ENCODE results near the gene C1QBP. TPM values are rescaled to one million over a fixed set of nuclear protein-coding genes. Genes with fewer than 3 reads are reported as not detected.

C1QBP gene
- total and polyA plus RNA-seq, 2 donors from 2014 or later, result 91.5 to 181 TPM

GRCh38 chr17:5429191-5429887 lies 9.6 kb downstream of the C1QBP start:
- TF ChIP-seq CTCF (IDR thresholded peaks at IDR 0.05; ENCODE audit: borderline replicate concordance, extremely low read depth, insufficient read depth), result no peak

GRCh38 chr17:5425826-5426225 lies 13.1 kb downstream of the C1QBP start:
- no peaks in the 10 kb centered on the region for H3K27me3 ChIP-seq (ENCODE audit: control insufficient read depth, insufficient read depth, low read length)
- peaks cover 13 to 49% (median 30%) of the 10 kb centered on the region in 3 donors for H3K36me3 ChIP-seq (ENCODE audit: control insufficient read depth in 2 of 3, insufficient read depth in 3 of 3, low read length in 3 of 3)
- H3K9me3 ChIP-seq (ENCODE audit: control insufficient read depth in 2 of 3, insufficient read depth in 1 of 3, low read length in 3 of 3), result no peaks in the 10 kb centered on the region
- no peak overlapping the region for H3K27ac ChIP-seq (ENCODE audit: low read depth in 2 of 2, low read length in 2 of 2)
- no peak for TF ChIP-seq CTCF (IDR thresholded peaks at IDR 0.05; ENCODE audit: borderline replicate concordance, extremely low read depth, insufficient read depth)
- H3K4me3 ChIP-seq (ENCODE audit: low read length in 3 of 3), result no peak overlapping the region
- H3K4me1 ChIP-seq (ENCODE audit: control insufficient read depth in 2 of 3, insufficient read depth in 2 of 3, low read depth in 1 of 3, low read length in 3 of 3), result peaks cover 2 to 4% (median 2%) of the 10 kb centered on the region in 3 donors
- DNase-seq, result no peak
- FAIRE-seq, result no peak
- no peak overlapping the region for H3K9ac ChIP-seq (ENCODE audit: low read length in 3 of 3)
- intact Hi-C loops (cut with DNase I), result no loop called here

More at GRCh38 chr17:5429191-5429887, 9.6 kb downstream of the C1QBP start:
- H3K9me3 ChIP-seq (ENCODE audit: control insufficient read depth in 2 of 3, insufficient read depth in 1 of 3, low read length in 3 of 3), result no peaks in the 10 kb centered on the region
- no peak overlapping the region for H3K4me3 ChIP-seq (ENCODE audit: low read length in 3 of 3)
- no peak for DNase-seq
- intact Hi-C loops (cut with DNase I), result no loop called here
- no peak overlapping the region for H3K27ac ChIP-seq (ENCODE audit: low read depth in 2 of 2, low read length in 2 of 2)
- no peaks in the 10 kb centered on the region for H3K4me1 ChIP-seq (ENCODE audit: control insufficient read depth in 2 of 3, insufficient read depth in 2 of 3, low read depth in 1 of 3, low read length in 3 of 3)
- H3K9ac ChIP-seq (ENCODE audit: low read length in 3 of 3), result no peak overlapping the region
- no peaks in the 10 kb centered on the region for H3K27me3 ChIP-seq (ENCODE audit: control insufficient read depth, insufficient read depth, low read length)
- H3K36me3 ChIP-seq (ENCODE audit: control insufficient read depth in 2 of 3, insufficient read depth in 3 of 3, low read length in 3 of 3), result peaks cover 16 to 54% (median 49%) of the 10 kb centered on the region in 3 donors
- no peak for FAIRE-seq

GRCh38 chr17:5424909-5425308 lies 14.0 kb downstream of the C1QBP start:
- Histone ChIP-seq H3K27me3 (ENCODE audit: control insufficient read depth, insufficient read depth, low read length) (no peaks in the 10 kb centered on the region), H3K9ac (ENCODE audit: low read length in 3 of 3) (no peak overlapping the region), H3K4me3 (ENCODE audit: low read length in 3 of 3) (no peak overlapping the region), H3K27ac (ENCODE audit: low read depth in 2 of 2, low read length in 2 of 2) (no peak overlapping the region), H3K9me3 (ENCODE audit: control insufficient read depth in 2 of 3, insufficient read depth in 1 of 3, low read length in 3 of 3) (no peaks in the 10 kb centered on the region), H3K36me3 (ENCODE audit: control insufficient read depth in 2 of 3, insufficient read depth in 3 of 3, low read length in 3 of 3) (peaks cover 10 to 46% (median 27%) of the 10 kb centered on the region in 3 donors), H3K4me1 (ENCODE audit: control insufficient read depth in 2 of 3, insufficient read depth in 2 of 3, low read depth in 1 of 3, low read length in 3 of 3) (peaks cover 2 to 11% (median 8%) of the 10 kb centered on the region in 3 donors)
- FAIRE-seq, result no peak
- intact Hi-C loops (cut with DNase I), result no loop called here
- no peak for TF ChIP-seq CTCF (IDR thresholded peaks at IDR 0.05; ENCODE audit: borderline replicate concordance, extremely low read depth, insufficient read depth)
- DNase-seq, result no peak

Data from kidney (tissue), 14 donors.